DLD1 (cell line): Measurements from ENCODE around the gene GCK.

Experiments used
- in situ Hi-C: cut with HindIII; loops from 2 replicates; pipeline ENCODE4 v1.10.0; 2017; ENCODE audit warnings: low sequenced_read_pairs

Gene GCK

GRCh38 chr7:44158096-44158872, 31.0 kb downstream of the GCK start:
- in situ Hi-C loops: no loop called here

GRCh38 chr7:44157116-44158080, 31.8 kb downstream of the GCK start:
- in situ Hi-C loops: no loop called here

GRCh38 chr7:44156453-44157010, 32.7 kb downstream of the GCK start:
- in situ Hi-C loops: no loop called here

GRCh38 chr7:44155191-44156185, 33.8 kb downstream of the GCK start:
- in situ Hi-C loops: no loop called here

- in situ Hi-C loops: no loop called here
Observed at GRCh38 chr7:44154703-44155102, 34.5 kb downstream of the GCK start.

- in situ Hi-C loops: no loop called here
Observed at GRCh38 chr7:44153948-44154335, 35.3 kb downstream of the GCK start.

- in situ Hi-C loops: no loop called here
Observed at GRCh38 chr7:44152971-44153947, 36.0 kb downstream of the GCK start.

GRCh38 chr7:44151956-44152355, 37.3 kb downstream of the GCK start:
- in situ Hi-C loops: no loop called here

GRCh38 chr7:44150966-44151941, 38.0 kb downstream of the GCK start:
- in situ Hi-C loops: no loop called here

GRCh38 chr7:44150466-44150832, 38.8 kb downstream of the GCK start:
- in situ Hi-C loops: no loop called here

GRCh38 chr7:44149571-44150465, 39.4 kb downstream of the GCK start:
- in situ Hi-C loops: no loop called here

GRCh38 chr7:44148961-44149536, 40.2 kb downstream of the GCK start:
- in situ Hi-C loops: no loop called here

- in situ Hi-C loops: no loop called here
Observed at GRCh38 chr7:44148166-44148565, 41.1 kb downstream of the GCK start.

- in situ Hi-C loops: no loop called here
Observed at GRCh38 chr7:44147026-44147991, 41.9 kb downstream of the GCK start.
